GM19240 (cell line): ENCODE measurements around the gene UGT2A1.
"Not testable (repeated sequence)": the region's sequence is repeated elsewhere in the genome, so short reads cannot be mapped to it uniquely, and the experiment has no call there.

Experiments
- DNase-seq: peaks from one replicate; pipeline ENCODE4 v3.0.0; 2011; ENCODE audit warnings: low spot score; ENCODE audit not compliant: insufficient read length

The UGT2A1 gene

DNA sequence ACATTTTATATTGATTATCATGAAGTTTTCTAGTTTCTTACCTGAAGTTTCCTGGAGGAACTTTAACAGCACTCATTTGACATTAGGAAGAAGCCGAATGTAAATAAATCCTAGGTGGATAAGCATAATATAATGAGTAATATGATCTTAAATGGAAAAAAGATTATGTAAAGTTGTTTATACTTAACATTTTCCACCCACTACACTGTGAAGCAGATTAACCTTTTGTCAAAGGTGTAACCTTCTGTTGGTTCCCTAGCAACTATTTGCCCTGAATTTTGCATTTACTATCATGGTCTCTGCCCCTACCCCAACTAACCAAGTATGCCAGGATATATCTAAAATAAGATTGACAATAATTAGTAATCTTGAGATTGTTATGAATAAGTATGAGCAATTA, at the start of gene UGT2A1:
UGT2A1 (minus strand) TSS at position 101 of the 400 bp plus-strand sequence. CDS start 5,603 bp downstream, outside the sequence.
- DNase-seq: no peak

DNA sequence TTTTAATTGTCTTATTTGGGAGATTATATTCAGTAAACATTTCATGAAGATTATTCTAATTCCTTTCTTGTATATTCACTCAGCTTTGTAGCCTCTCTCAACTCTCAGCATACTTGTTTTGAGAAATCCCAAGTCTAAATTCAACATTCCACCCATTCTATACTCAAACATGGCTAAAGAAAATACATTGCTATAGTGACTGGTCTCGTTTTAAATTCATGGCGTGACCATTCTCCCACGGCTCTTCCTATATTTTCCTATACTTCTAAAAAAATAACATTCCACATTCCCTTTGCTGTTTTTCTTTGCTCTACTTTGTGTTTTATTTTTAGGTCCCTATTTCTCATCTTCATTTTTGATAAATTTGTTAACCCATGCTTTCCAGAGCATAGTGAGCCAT, 49.2 kb upstream of the UGT2A1 start:
- no peak for DNase-seq

DNA sequence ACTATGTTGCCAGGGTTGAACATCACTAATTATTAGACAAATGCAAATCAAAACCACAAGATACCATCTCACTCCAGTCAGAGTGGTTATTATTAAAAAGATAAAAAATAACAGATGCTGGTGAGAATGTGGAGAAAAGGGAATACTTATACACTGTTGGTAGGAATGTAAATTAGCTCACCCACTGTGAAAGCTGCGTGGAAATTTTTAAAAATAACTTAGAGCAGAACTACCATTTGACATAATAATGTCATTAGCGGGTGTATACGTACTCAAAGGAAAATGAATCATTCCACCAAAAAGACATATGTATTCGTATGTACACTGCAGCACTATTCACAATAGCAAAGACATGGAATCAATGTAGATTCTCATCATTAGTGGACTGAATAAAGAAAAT, 48.6 kb upstream of the UGT2A1 start:
- DNase-seq: no peak

DNA sequence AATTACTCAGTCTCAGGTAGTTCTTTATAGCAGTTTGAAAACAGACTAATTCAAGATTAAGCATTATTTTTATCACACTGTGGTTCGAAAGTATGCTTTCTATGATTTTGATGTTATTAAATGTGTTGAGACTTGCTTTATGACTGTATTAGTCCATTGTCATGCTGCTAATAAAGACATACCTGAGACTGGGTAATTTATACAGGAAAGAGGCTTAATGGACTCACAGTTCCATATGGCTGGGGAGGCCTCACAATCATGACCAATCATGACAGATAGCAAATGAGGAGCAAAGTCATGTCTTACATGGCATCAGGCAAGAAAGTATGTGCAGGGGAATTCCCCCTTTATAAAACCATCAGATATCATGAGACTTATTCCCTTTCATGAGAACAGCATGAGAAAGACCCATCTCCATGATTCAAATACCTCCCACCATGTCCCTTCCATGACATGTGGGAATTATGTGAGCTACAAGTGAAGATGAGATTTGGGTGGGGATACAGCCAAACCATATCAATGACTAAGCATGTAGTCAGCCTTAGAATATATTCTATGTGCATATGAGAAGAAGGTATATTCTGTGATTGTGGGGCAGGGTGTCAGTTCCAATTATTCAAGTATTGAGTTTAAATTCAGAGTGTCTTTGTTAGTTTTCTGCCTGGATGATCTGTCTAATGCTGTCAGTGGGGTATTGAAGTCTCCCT, 44.6 kb upstream of the UGT2A1 start:
- DNase-seq: no peak

DNA sequence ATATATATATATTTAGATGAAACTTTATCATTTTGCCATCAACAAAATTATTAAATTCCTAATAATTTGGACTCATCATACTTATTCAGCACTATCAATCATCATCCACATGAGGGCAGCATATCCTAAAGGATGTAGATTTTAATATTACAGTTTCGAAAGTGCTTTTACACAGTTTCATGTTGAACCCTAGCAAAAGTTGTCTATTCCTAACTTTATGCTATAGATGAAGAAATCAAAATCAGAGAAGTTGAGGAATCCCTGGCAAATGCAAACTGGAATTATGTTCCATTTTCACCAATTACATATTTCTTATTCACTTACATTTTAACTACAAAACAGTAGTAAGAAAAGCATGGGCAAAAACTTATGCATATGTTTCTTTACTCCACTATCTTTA, 36.6 kb upstream of the UGT2A1 start:
- no peak for DNase-seq

DNA sequence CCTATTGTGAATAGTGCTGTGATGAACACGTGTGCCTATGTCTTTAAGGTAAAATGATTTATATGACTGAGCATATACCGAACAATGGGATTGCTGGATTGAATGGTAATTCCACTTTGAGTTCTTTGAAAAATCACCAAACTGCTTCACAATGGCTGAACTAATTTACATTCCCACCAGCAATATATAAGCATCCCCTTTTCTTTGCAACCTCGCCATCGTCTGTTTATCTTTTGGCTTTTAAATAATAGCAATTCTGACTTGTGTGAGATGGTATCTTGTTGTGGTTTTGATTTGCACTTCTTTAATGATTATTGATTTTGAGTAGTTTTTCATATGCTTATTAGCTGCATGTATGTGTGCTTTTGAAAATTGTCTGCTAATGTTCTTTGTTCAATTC, 31.8 kb upstream of the UGT2A1 start:
- DNase-seq: no peak

DNA sequence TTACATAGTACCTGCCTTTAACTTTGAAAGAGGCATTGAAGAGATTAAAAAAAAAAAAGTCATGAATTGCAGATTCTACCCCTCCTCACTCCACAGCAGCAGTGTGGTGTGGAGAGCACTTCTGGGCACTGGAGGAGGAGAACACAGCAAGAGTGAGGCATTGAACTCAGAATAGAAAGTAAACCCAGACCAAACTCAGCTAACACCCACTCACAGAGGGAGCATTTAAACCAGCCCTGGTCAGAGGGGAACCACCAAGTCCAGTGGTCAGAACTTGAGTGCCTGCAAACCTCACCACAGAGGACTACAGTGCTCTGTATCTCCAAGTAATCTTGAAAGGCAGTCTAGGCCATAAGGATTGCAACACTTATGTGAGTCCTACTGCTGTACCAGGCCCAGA, 15.6 kb upstream of the UGT2A1 start:
- no peak for DNase-seq

DNA sequence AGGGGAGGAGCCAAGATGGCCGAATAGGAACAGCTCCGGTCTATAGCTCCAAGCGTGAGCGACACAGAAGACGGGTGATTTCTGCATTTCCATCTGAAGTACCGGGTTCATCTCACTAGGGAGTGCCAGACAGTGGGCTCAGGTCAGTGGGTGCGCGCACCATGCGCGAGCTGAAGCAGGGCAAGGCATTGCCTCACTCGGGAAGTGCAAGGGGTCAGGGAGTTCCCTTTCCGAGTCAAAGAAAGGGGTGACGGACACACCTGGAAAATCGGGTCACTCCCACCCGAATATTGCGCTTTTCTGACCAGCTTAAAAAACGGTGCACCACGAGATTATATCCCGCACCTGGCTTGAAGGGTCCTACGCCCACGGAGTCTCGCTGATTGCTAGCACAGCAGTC, 11.0 kb upstream of the UGT2A1 start:
- not testable (repeated sequence) for DNase-seq

DNA sequence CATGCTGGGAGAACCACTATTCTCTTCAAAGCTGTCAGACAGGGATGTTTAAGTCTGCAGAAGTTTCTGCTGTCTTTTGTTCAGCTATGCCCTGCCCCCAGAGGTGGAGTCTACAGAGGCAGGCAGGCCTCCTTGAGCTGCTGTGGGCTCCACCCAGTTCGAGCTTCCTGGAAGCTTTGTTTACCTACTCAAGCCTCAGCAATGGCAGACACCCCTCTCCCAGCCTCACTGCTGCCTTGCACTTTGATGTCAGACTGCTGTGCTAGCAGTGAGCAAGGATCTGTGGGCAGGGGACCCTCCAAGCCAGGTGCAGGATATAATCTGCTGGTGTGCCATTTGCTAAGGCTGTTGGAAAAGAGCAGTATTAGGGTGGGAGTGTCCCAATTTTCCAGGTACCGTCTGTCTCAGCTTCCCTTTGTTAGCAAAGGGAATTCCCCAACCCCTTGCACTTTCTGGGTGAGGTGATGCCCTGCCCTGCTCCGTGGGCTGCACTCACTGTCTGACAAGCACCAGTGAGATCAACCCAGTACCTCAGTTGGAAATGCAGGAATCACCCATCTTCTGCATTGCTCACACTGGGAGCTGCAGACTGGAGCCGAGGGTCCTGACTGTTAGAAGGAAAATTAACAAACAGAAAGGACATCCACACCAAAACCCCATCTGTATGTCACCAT, 8.2 kb upstream of the UGT2A1 start:
- not testable (repeated sequence) for DNase-seq

DNA sequence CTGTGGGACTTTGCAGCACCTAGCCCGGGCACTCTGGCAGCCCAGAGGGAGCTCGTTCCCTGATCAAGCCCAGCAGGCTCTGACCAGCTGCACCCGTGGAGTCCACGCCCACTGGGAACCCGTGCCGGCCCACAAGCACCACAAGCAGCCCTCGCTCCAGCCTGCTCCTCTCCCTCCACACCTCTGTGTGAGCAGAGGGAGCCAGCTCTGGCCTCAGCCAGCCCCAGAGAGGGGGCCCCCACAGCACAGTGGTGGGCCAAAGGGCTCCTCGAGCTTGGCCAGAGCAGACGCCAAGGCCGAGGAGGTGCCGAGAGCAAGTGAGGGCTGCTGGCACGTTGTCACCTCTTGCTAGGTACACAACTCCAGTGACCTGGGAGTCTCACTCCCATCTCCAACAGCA, 5.1 kb upstream of the UGT2A1 start:
- DNase-seq: no peak

DNA sequence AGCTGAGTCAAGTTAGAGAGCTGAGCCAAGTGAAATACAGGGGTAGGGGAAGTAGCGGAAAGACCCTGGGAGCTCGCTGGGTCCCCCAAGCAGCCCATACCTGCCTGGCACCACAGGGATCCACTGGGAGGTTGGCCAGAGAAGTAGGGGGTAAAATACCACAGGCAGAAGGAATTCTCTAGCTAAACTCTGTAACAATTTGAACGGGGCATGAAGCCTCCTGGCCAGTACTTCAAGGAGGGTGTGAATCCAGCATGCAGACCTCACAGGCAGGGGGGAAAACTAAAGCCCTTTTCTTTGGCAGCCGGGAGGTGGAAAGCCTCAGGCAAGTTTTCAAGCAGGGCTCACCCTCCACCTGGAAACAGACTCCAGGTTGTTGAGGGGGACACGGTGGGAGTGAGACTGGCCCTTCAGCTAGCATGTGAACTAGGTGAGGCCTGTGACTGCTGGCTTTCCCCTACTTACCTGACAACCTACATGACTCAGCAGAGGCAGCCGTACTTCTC, 3.7 kb upstream of the UGT2A1 start:
- no peak for DNase-seq

DNA sequence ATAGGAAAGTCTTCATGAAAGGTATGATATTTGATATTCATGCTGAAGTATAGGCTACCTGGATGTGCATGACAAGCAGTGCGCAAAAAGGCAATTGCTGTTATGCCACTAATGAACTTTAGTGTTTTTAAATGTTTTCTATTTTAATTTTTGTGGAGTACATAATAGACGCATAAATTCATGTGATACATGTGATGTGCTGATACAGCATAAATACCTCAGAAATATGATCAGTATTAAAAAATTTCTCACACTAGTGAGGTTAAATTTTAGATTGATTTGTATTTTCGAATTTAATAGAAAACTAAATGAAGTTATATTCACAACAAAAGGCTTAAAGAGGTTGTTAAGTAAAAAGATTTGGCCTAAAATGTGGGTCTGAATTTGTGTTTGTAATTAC, 2.2 kb downstream of the UGT2A1 start:
- no peak for DNase-seq

DNA sequence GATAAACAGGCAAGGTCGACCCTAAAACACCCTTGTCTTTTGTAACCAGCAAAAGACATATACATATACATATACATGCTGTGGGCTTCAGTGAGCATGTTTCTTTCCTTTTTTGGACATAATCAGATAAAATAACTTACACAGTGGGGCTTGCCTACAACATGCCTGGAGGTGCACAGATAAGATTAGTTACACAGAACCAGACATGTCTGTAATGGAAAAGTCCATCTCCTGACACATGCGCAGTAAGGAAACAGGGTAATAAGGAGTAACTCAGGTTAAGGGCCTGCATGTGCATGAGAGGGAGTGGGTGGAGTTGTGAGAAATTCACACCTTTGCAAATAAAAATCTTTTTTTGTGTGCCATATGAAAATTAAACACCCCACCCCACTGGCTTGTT, 3.4 kb downstream of the UGT2A1 start:
- DNase-seq: no peak

DNA sequence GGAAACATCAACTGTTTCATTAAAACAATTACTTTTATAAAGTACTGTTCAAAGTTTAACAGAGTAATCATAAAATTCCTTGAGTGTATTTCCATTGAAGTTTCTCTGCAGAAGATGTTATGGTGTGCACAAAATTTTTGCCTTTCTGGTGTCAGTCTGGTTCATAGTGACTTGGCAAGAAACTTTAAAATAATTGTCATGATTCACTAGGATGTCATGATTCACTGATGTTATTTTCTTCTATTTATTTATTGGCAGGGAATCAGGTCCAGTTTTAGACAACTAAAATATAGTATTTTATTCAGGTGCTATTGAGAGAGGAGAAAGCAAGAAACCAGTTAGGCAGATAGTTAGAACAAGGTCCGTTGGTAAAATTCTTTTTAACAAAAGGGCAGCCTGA, 3.8 kb downstream of the UGT2A1 start:
- DNase-seq: no peak

DNA sequence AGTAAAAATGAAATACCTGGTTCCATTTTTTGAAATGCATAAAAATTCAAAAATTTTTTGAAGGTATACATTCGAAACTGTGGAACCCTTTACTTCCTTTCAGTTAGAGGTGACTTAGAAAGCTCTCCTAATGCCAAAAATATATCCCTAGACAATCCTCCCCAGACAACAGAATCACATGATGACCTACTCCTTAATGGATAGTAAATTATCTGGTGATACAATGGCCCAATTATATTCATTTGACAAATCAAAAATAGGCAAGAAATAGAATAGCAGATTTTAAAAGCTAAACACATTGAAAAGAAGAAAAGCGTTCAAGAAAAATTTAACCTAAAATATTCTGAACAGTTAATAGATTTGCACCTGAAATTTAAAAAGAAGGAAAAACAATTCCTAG, 10.1 kb downstream of the UGT2A1 start:
- no peak for DNase-seq

DNA sequence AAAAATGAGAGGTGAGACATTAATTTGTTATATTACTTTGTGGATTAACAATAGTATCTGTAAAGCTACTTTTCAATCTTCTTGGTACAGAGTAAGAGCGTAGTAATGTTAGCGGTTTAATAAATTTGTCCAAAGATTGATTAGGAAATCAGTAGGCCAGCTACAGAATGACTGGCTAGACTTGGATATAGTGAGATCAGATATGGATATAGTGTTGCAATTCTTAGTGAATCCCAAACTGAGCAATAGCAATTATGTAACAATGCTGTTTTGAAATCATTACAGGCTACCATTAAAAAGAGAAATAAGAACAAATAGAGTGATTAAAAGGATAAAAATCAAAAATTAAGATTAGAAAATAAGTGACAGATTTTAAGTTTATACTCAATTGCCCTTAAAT, 12.8 kb downstream of the UGT2A1 start:
- DNase-seq: no peak

DNA sequence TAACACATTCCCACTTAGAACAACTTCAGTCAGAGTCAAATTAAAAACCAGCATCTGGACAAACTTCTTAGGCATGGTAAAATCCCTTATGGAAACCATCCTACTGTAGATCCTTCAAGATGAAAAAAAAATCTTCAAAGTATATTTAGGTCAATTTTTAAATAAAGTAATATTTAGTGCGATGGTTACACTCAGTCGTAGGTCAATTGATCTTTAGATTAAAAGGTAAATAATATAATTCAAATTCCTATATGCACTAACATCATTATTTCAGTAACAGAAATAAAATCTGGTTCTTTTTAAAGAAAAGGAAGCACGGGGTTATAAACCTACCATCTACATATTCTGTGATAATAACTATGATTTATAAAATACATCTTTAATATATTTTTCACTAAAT, 13.5 kb downstream of the UGT2A1 start, which contains the start of gene UGT2A2:
UGT2A2 (minus strand) TSS at position 101 of the 400 bp plus-strand sequence; CDS start at position 99, 2 bp downstream.
- DNase-seq: no peak

DNA sequence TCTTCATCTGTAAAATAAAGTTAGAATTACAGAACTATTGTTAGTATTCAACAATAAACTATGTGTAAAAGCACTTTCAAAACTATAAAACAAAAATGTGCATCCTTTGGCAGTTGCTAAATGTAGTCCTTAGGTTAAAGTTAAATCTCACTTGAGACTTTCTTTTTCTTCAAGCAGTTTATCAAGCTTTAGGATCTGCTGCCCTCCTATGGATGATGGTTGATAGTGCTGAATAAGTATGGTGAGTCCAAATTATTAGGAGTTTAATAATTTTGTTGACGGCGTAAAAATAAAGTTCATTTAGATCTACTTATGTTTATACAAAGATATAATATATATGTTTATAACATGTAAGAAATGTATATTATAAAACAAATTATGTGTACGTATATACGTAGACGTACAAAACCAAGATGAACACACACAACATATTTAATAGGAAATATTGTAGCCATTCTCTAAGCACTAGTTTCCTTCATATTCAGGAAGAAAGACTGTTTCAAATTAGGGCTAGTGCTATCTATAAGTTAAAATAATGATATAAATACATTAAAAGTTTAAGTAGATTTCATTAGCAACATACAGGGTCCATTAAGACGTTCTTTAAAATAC, 35.9 kb downstream of the UGT2A1 start:
- no peak for DNase-seq

DNA sequence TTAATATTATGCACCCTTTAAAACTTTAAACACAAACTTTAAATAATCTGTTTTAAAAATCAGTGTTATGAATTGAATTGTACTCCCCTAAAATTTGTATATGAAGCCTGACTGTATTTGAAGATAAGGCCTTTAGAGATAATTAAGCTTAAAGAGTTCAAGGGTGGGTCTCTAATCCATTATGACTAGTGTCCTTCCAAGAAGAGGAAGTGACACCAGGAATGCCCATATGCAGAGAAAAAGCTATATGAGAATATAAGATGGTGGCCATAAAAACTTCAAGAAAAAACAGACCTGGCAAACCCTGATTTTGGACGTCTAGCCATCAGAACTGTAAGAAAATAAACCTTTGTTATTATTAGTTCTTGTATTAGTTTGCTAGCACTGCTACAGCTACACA, 42.6 kb downstream of the UGT2A1 start:
- DNase-seq: no peak

DNA sequence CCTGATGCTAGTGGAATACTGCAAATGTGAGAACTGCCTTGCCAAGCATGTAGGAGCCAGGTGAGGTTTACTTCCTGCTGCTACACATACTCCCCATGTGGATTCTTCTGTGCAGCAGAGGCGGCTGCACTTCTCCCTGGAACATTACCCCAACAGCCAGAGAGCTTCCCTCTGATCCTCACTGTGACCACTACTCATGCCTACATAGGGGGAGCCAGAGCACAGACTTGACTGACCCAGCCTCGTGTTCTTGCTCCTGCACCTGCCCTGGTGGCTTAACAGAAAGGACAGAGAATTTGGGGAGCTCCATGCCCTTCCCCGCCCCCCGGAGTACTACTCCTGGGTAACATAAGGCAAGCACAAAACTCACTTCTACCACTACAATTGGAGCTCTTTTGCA, 52.0 kb downstream of the UGT2A1 start:
- no peak for DNase-seq

DNA sequence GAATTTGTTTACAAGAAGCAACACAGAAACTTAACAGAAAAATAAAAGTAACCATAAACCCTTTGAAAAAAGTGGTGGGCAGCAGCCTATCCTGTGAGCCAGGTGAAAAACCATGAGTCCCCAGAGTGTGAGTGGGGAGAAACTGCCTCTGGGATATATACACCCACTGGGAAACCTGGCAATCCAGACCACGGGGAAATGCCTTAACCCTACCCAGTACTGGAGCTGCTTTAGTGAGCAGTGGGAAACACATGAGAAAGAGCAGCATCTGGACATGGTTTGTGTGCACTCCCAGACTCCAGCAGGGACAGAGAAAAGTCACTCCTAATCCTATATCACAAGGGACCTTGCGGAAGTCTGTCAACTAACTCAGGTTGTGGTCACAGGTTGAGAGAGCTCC, 53.0 kb downstream of the UGT2A1 start:
- no peak for DNase-seq

DNA sequence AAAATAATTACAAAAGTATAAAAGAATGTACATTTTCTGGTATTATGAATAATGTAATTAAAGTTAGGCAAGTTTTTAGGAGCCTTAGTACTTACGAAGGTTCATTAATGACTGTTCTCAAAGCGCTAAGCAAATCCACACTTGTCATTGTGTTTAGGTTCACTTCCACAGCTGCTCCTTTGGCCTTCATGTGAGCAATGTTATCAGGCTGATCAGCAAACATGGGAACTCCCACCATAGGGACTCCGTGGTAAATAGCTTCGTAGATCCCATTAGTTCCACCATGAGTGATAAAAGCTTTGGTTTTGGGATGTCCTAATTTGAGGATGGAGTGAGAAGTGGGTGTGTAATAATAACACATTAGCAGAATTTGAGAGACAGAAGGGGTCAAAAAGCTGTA, 58.7 kb downstream of the UGT2A1 start:
- no peak for DNase-seq

DNA sequence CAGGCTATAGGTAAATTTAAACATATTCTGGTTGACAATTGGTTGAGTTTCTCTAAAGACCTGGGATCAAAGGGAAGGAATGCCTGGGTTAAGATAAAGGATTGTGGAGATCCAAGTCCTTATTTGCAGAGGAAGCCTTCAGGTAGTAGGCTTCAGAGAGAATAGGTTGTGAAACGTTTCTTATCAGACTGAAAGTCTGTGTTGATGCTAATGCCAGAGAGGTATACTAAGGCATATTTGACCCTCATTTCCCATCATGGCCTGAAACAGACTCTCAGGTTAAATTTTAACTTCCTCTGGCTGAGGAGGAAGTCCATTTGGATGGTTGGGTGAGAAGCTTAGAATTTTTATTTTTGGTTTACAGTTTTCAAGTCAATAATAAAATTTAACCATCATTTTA, 61.7 kb downstream of the UGT2A1 start:
- DNase-seq: no peak
